Trophoblast cell (in vitro differentiated cells and primary cell): ENCODE measurements around the gene PDZD4.

ENCODE experiments used
- DNase-seq, 2 donors: peaks; one replicate each; pipeline ENCODE4 v3.0.0-alpha.2; 2016
- H2AFZ ChIP-seq: 2 replicates; pipeline ENCODE4 v1.6.1; 2013; ENCODE audit warnings: low read length, moderate library complexity, mild to moderate bottlenecking; ENCODE audit not compliant: insufficient read depth, poor library complexity
- H2AK5ac ChIP-seq: 2 replicates; pipeline ENCODE4 v1.6.1; 2013; ENCODE audit warnings: mild to moderate bottlenecking, low read length
- H2BK120ac ChIP-seq: 2 replicates; pipeline ENCODE4 v1.6.1; 2013; ENCODE audit warnings: low read length, mild to moderate bottlenecking, moderate library complexity; ENCODE audit not compliant: insufficient read depth, poor library complexity
- H2BK12ac ChIP-seq: 2 replicates; pipeline ENCODE4 v1.6.1; 2013; ENCODE audit warnings: mild to moderate bottlenecking, low read length, moderate library complexity
- H2BK5ac ChIP-seq: 2 replicates; pipeline ENCODE4 v1.6.1; 2013; ENCODE audit warnings: low read length, low read depth, moderate library complexity, mild to moderate bottlenecking; ENCODE audit not compliant: poor library complexity
- H3K14ac ChIP-seq: 2 replicates; pipeline ENCODE4 v1.6.1; 2013; ENCODE audit warnings: mild to moderate bottlenecking, low read length
- H3K18ac ChIP-seq: 2 replicates; pipeline ENCODE4 v1.6.1; 2013; ENCODE audit warnings: mild to moderate bottlenecking, low read length
- H3K23ac ChIP-seq: 2 replicates; pipeline ENCODE4 v1.6.1; 2013; ENCODE audit warnings: low read length
- H3K27ac ChIP-seq: 2 replicates; pipeline ENCODE4 v1.5.1; 2013; ENCODE audit warnings: low read depth, mild to moderate bottlenecking, inconsistent platforms, low read length, moderate library complexity
- H3K27me3 ChIP-seq: 2 replicates; pipeline ENCODE4 v1.6.1; 2013; ENCODE audit warnings: inconsistent platforms, mild to moderate bottlenecking, low read length, moderate library complexity; ENCODE audit not compliant: insufficient read depth
- H3K36me3 ChIP-seq, 2 experiments: 1 replicate in 1 of 2; 2 replicates in 1 of 2; pipeline ENCODE4 v1.6.1; 2013; ENCODE audit warnings: low read length in 2 of 2, mild to moderate bottlenecking in 2 of 2, moderate library complexity in 1 of 2; ENCODE audit not compliant: insufficient read depth in 2 of 2, control insufficient read depth in 1 of 2
- H3K4ac ChIP-seq: 2 replicates; pipeline ENCODE4 v1.6.1; 2013; ENCODE audit warnings: low read depth, mild to moderate bottlenecking, low read length, moderate library complexity
- H3K4me1 ChIP-seq, 2 experiments: 1 replicate in 1 of 2; 2 replicates in 1 of 2; pipeline ENCODE4 v1.6.1; 2013; ENCODE audit warnings: low read length in 2 of 2, mild to moderate bottlenecking in 2 of 2, moderate library complexity in 1 of 2; ENCODE audit not compliant: insufficient read depth in 2 of 2, control insufficient read depth in 1 of 2
- H3K4me2 ChIP-seq: 2 replicates; pipeline ENCODE4 v1.6.1; 2013; ENCODE audit warnings: inconsistent platforms, mild to moderate bottlenecking, low read length, moderate library complexity
- H3K4me3 ChIP-seq: 2 replicates; pipeline ENCODE4 v1.5.1; 2013; ENCODE audit warnings: mild to moderate bottlenecking, low read depth, low read length, inconsistent platforms
- H3K79me1 ChIP-seq: one replicate; pipeline ENCODE4 v1.6.1; 2013; ENCODE audit warnings: low read length
- H3K79me2 ChIP-seq: 2 replicates; pipeline ENCODE4 v1.6.1; 2013; ENCODE audit warnings: low read length, mild to moderate bottlenecking; ENCODE audit not compliant: control insufficient read depth, insufficient read depth, poor library complexity
- H3K9ac ChIP-seq: 2 replicates; pipeline ENCODE4 v1.6.1; 2013; ENCODE audit warnings: mild to moderate bottlenecking, low read length
- H3K9me3 ChIP-seq: 2 replicates; pipeline ENCODE4 v1.6.1; 2013; ENCODE audit warnings: low read depth, mild to moderate bottlenecking, control low read depth, inconsistent platforms, low read length; ENCODE audit not compliant: insufficient read depth
- H4K12ac ChIP-seq: 2 replicates; pipeline ENCODE4 v1.6.1; 2013; ENCODE audit warnings: low read depth, mild to moderate bottlenecking, low read length, moderate library complexity
- H4K8ac ChIP-seq: 2 replicates; pipeline ENCODE4 v1.6.1; 2013; ENCODE audit warnings: low read depth, mild to moderate bottlenecking, low read length, moderate library complexity
- H4K91ac ChIP-seq: one replicate; pipeline ENCODE4 v1.6.1; 2013; ENCODE audit warnings: low read depth, mild to moderate bottlenecking, low read length, moderate library complexity
- WGBS: extraction: QIAGEN DNeasy Blood & Tissue Kit; methylation state at CpG from one replicate; pipeline ENCODE4 v1.1.7; 2013; ENCODE audit warnings: missing lambda C conversion rate; ENCODE audit not compliant: insufficient read length, insufficient coverage; ENCODE audit errors: extremely low coverage; 5-methylcytosine and 5-hydroxymethylcytosine counted together

PDZD4 gene

GRCh38 chrX:153821066-153821465 is 9.3 kb downstream of the PDZD4 start:
- Histone ChIP-seq H4K8ac (no peak overlapping the region), H3K36me3 (no peaks in the 10 kb centered on the region), H3K14ac (no peak overlapping the region), H4K91ac (no peak overlapping the region), H3K4ac (no peak overlapping the region), H3K27ac (no peak overlapping the region), H3K79me1 (peaks cover 8% of the 10 kb centered on the region), H3K4me3 (no peak overlapping the region), H3K79me2 (peaks cover 4% of the 10 kb centered on the region), H3K27me3 (no peaks in the 10 kb centered on the region), H2AFZ (no peak overlapping the region), H3K23ac (no peak overlapping the region), H3K4me1 (peaks cover 0 to 7% of the 10 kb centered on the region in 2 experiments), H3K4me2 (no peak overlapping the region), H2BK5ac (no peak overlapping the region), H4K12ac (no peak overlapping the region), H2AK5ac (no peak overlapping the region), H3K18ac (no peak overlapping the region), H3K9ac (no peak overlapping the region), H2BK120ac (no peak overlapping the region), H3K9me3 (no peaks in the 10 kb centered on the region), H2BK12ac (no peak overlapping the region)
- DNase-seq, result no peak
- no CpG with 5 or more reads among the region's 9 CpGs for WGBS

- peaks cover 8% of the 10 kb centered on the region for H3K79me1 ChIP-seq
- DNase-seq, result no peak
- no peak overlapping the region for H4K91ac ChIP-seq
- no peaks in the 10 kb centered on the region for H3K27me3 ChIP-seq
- no peak overlapping the region for H3K4me3 ChIP-seq
- H2AK5ac ChIP-seq, result no peak overlapping the region
- no peak overlapping the region for H3K23ac ChIP-seq
- peaks cover 4% of the 10 kb centered on the region for H3K79me2 ChIP-seq
- H4K8ac ChIP-seq, result no peak overlapping the region
- H2BK12ac ChIP-seq, result no peak overlapping the region
- no peak overlapping the region for H2BK120ac ChIP-seq
- H2AFZ ChIP-seq, result no peak overlapping the region
- H3K9ac ChIP-seq, result no peak overlapping the region
- WGBS, result no CpG with 5 or more reads among the region's 7 CpGs
- no peaks in the 10 kb centered on the region for H3K36me3 ChIP-seq
- H3K4me2 ChIP-seq, result no peak overlapping the region
- no peak overlapping the region for H3K4ac ChIP-seq
- no peak overlapping the region for H2BK5ac ChIP-seq
- no peak overlapping the region for H3K27ac ChIP-seq
- H3K18ac ChIP-seq, result no peak overlapping the region
- no peaks in the 10 kb centered on the region for H3K9me3 ChIP-seq
- H4K12ac ChIP-seq, result no peak overlapping the region
- H3K4me1 ChIP-seq, result peaks cover 0 to 7% of the 10 kb centered on the region in 2 experiments
- H3K14ac ChIP-seq, result no peak overlapping the region
Observed at GRCh38 chrX:153820601-153821000, 9.7 kb downstream of the PDZD4 start.

GRCh38 chrX:153819384-153820040 is 10.8 kb downstream of the PDZD4 start:
- peak overlapping the region; percentile 84 for H4K8ac ChIP-seq
- no peak overlapping the region for H3K27ac ChIP-seq
- WGBS, result no CpG with 5 or more reads among the region's 23 CpGs
- no peaks in the 10 kb centered on the region for H3K36me3 ChIP-seq
- H3K4me1 ChIP-seq, result peaks cover 0 to 7% of the 10 kb centered on the region in 2 experiments
- peak overlapping the region; percentile 68 for H3K4me2 ChIP-seq
- no peak overlapping the region for H2BK12ac ChIP-seq
- H4K12ac ChIP-seq, result peak overlapping the region; percentile 89
- H3K79me1 ChIP-seq, result peaks cover 8% of the 10 kb centered on the region
- H3K79me2 ChIP-seq, result peaks cover 4% of the 10 kb centered on the region
- DNase-seq, result no peak
- H2BK5ac ChIP-seq, result no peak overlapping the region
- no peak overlapping the region for H2AK5ac ChIP-seq
- H3K27me3 ChIP-seq, result no peaks in the 10 kb centered on the region
- peak overlapping the region; percentile 44 for H3K4ac ChIP-seq
- peak overlapping the region; percentile 66 for H2AFZ ChIP-seq
- H3K4me3 ChIP-seq, result no peak overlapping the region
- H2BK120ac ChIP-seq, result peak overlapping the region; percentile 31
- no peak overlapping the region for H3K9ac ChIP-seq
- H3K18ac ChIP-seq, result peak overlapping the region; percentile 65
- H3K9me3 ChIP-seq, result no peaks in the 10 kb centered on the region
- H3K14ac ChIP-seq, result peak overlapping the region; percentile 64
- no peak overlapping the region for H3K23ac ChIP-seq
- H4K91ac ChIP-seq, result peak overlapping the region; percentile 79

- Histone ChIP-seq H3K4ac (peak overlapping the region; percentile 44), H3K4me2 (peak overlapping the region; percentile 68), H3K14ac (peak overlapping the region; percentile 64), H3K9me3 (no peaks in the 10 kb centered on the region), H4K91ac (peak overlapping the region; percentile 79), H3K27me3 (no peaks in the 10 kb centered on the region), H3K36me3 (no peaks in the 10 kb centered on the region), H2BK120ac (peak overlapping the region; percentile 77), H4K12ac (peak overlapping the region; percentile 89), H2BK12ac (no peak overlapping the region), H3K27ac (no peak overlapping the region), H3K79me2 (peaks cover 4% of the 10 kb centered on the region), H3K23ac (no peak overlapping the region), H2AFZ (peak overlapping the region; percentile 66), H2BK5ac (no peak overlapping the region), H4K8ac (peak overlapping the region; percentile 84), H3K4me1 (peaks cover 0 to 7% of the 10 kb centered on the region in 2 experiments), H3K4me3 (peak overlapping the region; percentile 64), H3K9ac (no peak overlapping the region), H3K18ac (peak overlapping the region; percentile 65), H2AK5ac (peak overlapping the region; percentile 31), H3K79me1 (peaks cover 8% of the 10 kb centered on the region)
- peak in 1 of 2 donors; percentile 24 for DNase-seq
- no CpG with 5 or more reads among the region's 67 CpGs for WGBS
Observed at GRCh38 chrX:153818571-153819383, 11.6 kb downstream of the PDZD4 start.
